ENCODE measurements around the gene POC1B. TPM values are rescaled to one million over a fixed set of nuclear protein-coding genes. Genes with fewer than 3 reads are reported as not detected.
A peak's percentile ranks its signal among the peaks of the same experiment; 100 is the strongest.

Gene POC1B
- polyA plus RNA-seq, 1 donor (not counting 4 experiments of a cell fraction or from before 2014, with no cell fraction given), result 16.4 TPM

DNA sequence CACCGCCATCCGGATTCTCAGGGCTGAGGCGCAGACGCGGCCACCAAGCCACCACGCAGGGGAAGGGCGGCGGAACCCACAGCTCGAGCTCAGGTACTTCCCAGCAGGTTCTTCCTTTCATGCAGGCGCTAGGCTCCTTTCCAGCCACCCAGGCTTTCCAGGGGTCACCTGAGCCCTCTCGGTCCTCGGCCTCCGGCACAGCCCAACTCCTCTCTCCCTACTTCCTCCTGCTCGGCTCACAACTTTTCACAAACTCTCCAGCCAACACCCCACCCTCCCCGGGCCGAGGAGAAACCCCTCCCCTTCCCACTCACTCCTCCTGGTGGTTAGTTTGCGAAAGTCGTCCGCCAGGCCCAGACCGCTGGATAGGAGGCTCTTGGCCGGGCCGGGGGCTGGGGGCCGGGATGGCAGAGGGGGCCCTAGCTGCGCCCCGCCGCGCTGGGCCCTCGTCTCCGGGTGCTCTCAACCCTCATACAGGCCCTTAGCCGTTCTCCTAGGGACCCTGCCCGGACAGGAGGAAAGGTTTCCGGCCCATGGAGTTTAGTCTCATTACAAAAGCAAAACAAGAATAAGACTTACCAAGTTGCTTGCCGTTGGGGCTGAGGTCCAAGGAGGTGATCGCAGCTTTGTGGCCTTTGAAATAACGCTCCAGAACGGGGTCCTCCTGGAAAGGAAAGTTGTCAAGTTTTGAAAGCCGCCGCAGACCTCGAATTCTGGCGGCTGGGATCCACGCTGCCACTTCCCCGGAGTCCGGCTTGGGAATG, 1.1 kb downstream of the POC1B start, which contains the start of gene GALNT4:
Gene GALNT4 (minus strand): TSS at position 256 of the 764 bp plus-strand sequence. CDS start 247 bp downstream, at position 9.
- Histone ChIP-seq H3K79me2 (ENCODE audit: control insufficient read depth, insufficient read depth, low read length) (peaks cover 40% of the 10 kb centered on the region), H3K27me3 (ENCODE audit: control insufficient read depth, extremely low read depth, insufficient read depth, low read length) (no peaks in the 10 kb centered on the region), H4K20me1 (ENCODE audit: control insufficient read depth, extremely low read depth, insufficient read depth, low read length) (no peaks in the 10 kb centered on the region), H3K27ac (ENCODE audit: control insufficient read depth, insufficient read depth, low read length) (peak within 1 kb of the TSS; percentile 84), H3K9ac (ENCODE audit: control insufficient read depth, extremely low read depth, insufficient read depth, low read length) (peak within 1 kb of the TSS; percentile 80), H3K36me3 (ENCODE audit: control insufficient read depth in 2 of 2, extremely low read depth in 1 of 2, insufficient read depth in 2 of 2, low read length in 2 of 2) (no peaks in the 10 kb centered on the region), H3K4me2 (ENCODE audit: control insufficient read depth, extremely low read depth, insufficient read depth, low read depth, low read length) (peak within 1 kb of the TSS; percentile 98), H2AFZ (ENCODE audit: control insufficient read depth, low read length) (peak within 1 kb of the TSS; percentile 100), H3K9me1 (ENCODE audit: control insufficient read depth, extremely low read depth, insufficient read depth, low read length) (peaks cover 3% of the 10 kb centered on the region), H3K4me3 (ENCODE audit: control insufficient read depth in 2 of 3, extremely low read depth in 1 of 3, insufficient read depth in 2 of 3, low read depth in 1 of 3, low read length in 3 of 3) (peak within 1 kb of the TSS; percentile 82 to 96 (median 90)), H3K4me1 (ENCODE audit: control insufficient read depth, extremely low read depth, insufficient read depth, low read length) (peaks cover 18% of the 10 kb centered on the region), H3K9me3 (ENCODE audit: control insufficient read depth, low read depth, low read length) (no peaks in the 10 kb centered on the region)
- dilution Hi-C loops (cut with MboI; ENCODE audit: extremely low pct_ligation_motif_present, low sequenced_read_pairs), result no loop called here
- DNase-seq (ENCODE audit: low read depth, low spot score) (no peak), FAIRE-seq (no peak)
- TF ChIP-seq, protein P1, sequence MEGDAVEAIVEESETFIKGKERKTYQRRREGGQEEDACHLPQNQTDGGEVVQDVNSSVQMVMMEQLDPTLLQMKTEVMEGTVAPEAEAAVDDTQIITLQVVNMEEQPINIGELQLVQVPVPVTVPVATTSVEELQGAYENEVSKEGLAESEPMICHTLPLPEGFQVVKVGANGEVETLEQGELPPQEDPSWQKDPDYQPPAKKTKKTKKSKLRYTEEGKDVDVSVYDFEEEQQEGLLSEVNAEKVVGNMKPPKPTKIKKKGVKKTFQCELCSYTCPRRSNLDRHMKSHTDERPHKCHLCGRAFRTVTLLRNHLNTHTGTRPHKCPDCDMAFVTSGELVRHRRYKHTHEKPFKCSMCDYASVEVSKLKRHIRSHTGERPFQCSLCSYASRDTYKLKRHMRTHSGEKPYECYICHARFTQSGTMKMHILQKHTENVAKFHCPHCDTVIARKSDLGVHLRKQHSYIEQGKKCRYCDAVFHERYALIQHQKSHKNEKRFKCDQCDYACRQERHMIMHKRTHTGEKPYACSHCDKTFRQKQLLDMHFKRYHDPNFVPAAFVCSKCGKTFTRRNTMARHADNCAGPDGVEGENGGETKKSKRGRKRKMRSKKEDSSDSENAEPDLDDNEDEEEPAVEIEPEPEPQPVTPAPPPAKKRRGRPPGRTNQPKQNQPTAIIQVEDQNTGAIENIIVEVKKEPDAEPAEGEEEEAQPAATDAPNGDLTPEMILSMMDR (optimal IDR thresholded peaks at IDR 0.05 in 1 of 3, IDR thresholded peaks at IDR 0.05 in 1 of 3, conservative IDR thresholded peaks at IDR 0.05 in 1 of 3; ENCODE audit: extremely low read depth in 1 of 3, insufficient read depth in 2 of 3, low read length in 3 of 3), result peak in 2 of 3 experiments; percentile 70 to 81
- TF ChIP-seq EZH2 (IDR thresholded peaks at IDR 0.05; ENCODE audit: low read length), result no peak

DNA sequence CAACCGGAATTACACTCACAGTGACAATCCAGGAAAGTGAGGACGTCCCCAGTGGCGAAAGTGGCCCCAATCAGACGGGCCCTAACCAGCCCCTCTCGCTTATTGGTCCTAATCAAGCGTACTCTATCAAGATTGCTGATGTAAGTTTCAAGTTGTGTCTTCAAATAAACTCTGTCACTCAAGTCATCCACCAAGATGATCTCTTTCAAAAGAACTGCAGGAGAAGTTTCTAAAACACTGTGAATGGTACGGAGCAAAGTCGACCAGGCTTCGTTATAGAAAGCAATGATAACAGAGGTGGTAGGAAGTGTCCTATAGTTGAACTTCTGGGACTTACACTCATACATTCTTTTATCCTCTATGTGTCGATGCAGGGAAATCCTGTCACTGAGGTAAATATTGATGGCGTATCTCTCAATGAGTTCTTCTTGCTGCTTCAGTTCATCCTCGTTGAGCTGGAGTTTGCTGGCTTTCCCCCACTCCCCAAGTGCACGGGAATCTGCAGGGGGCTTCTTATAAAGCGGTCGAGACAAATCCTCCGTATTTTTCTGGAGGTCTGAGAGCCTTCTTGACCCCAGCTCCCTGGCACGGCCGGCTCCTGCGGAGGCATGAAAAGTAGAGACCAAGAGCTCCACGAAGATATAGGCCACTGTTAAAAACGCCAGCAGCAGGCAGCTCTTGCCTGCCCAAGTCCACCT, 1.9 kb downstream of the POC1B start:
- Histone ChIP-seq H3K4me1 (ENCODE audit: control insufficient read depth, extremely low read depth, insufficient read depth, low read length) (peaks cover 18% of the 10 kb centered on the region), H3K27ac (ENCODE audit: control insufficient read depth, insufficient read depth, low read length) (peak overlapping the region; percentile 84), H3K36me3 (ENCODE audit: control insufficient read depth in 2 of 2, extremely low read depth in 1 of 2, insufficient read depth in 2 of 2, low read length in 2 of 2) (no peaks in the 10 kb centered on the region), H2AFZ (ENCODE audit: control insufficient read depth, low read length) (peak overlapping the region; percentile 95), H3K4me3 (ENCODE audit: control insufficient read depth in 2 of 3, extremely low read depth in 1 of 3, insufficient read depth in 2 of 3, low read depth in 1 of 3, low read length in 3 of 3) (peak overlapping the region; percentile 82 to 96 (median 90)), H3K79me2 (ENCODE audit: control insufficient read depth, insufficient read depth, low read length) (peaks cover 40% of the 10 kb centered on the region), H4K20me1 (ENCODE audit: control insufficient read depth, extremely low read depth, insufficient read depth, low read length) (no peaks in the 10 kb centered on the region), H3K9me1 (ENCODE audit: control insufficient read depth, extremely low read depth, insufficient read depth, low read length) (peaks cover 3% of the 10 kb centered on the region), H3K9ac (ENCODE audit: control insufficient read depth, extremely low read depth, insufficient read depth, low read length) (peak overlapping the region; percentile 80), H3K4me2 (ENCODE audit: control insufficient read depth, extremely low read depth, insufficient read depth, low read depth, low read length) (peak overlapping the region; percentile 98), H3K27me3 (ENCODE audit: control insufficient read depth, extremely low read depth, insufficient read depth, low read length) (no peaks in the 10 kb centered on the region), H3K9me3 (ENCODE audit: control insufficient read depth, low read depth, low read length) (no peaks in the 10 kb centered on the region)
- no peak for DNase-seq (ENCODE audit: low read depth, low spot score)
- TF ChIP-seq EZH2 (IDR thresholded peaks at IDR 0.05; ENCODE audit: low read length), result no peak
- TF ChIP-seq, protein P1 (optimal IDR thresholded peaks at IDR 0.05 in 1 of 3, IDR thresholded peaks at IDR 0.05 in 1 of 3, conservative IDR thresholded peaks at IDR 0.05 in 1 of 3; ENCODE audit: extremely low read depth in 1 of 3, insufficient read depth in 2 of 3, low read length in 3 of 3), result no peak
- FAIRE-seq, result peak; percentile 23
- dilution Hi-C loops (cut with MboI; ENCODE audit: extremely low pct_ligation_motif_present, low sequenced_read_pairs), result no loop called here

Data from keratinocyte (primary cell).